HTR-8/SVneo (cell line): ENCODE results near the gene STMND1.
A peak's percentile ranks its signal among the peaks of the same experiment; 100 is the strongest.

Source experiments
- DNase-seq: peaks from one replicate; pipeline ENCODE4 v3.0.0; 2011; ENCODE audit warnings: low spot score, mixed read lengths; ENCODE audit not compliant: insufficient read length
- FAIRE-seq: peaks from 2 replicates; lab custom pipeline; 2011; peaks lifted over from hg19 to GRCh38; lab: Jason Lieb, UNC

The STMND1 gene

GRCh38 chr6:17096652-17097051 is 5.2 kb upstream of the STMND1 start:
- FAIRE-seq (no peak), DNase-seq (no peak)

- DNase-seq (no peak), FAIRE-seq (no peak)
These were observed 3.9 kb upstream of the STMND1 start for GRCh38 chr6:17097982-17098381.

GRCh38 chr6:17098538-17098937 is 3.3 kb upstream of the STMND1 start:
- DNase-seq (peak; percentile 30), FAIRE-seq (no peak)

GRCh38 chr6:17099401-17100059 is 2.3 kb upstream of the STMND1 start:
- FAIRE-seq (no peak), DNase-seq (no peak)

- DNase-seq (no peak), FAIRE-seq (no peak)
These were observed 1.0 kb upstream of the STMND1 start for GRCh38 chr6:17100806-17101205.

- no peak for FAIRE-seq
- no peak for DNase-seq
These were observed 514 bp downstream of the STMND1 start for GRCh38 chr6:17102258-17102870.

- DNase-seq = no peak
- FAIRE-seq = no peak
These were observed 1.9 kb downstream of the STMND1 start for GRCh38 chr6:17103715-17104114.

- DNase-seq (no peak), FAIRE-seq (no peak)
These were observed 6.0 kb downstream of the STMND1 start for GRCh38 chr6:17107863-17108262.

- DNase-seq = peak; percentile 75
These were observed 13.6 kb downstream of the STMND1 start for GRCh38 chr6:17115251-17116116.

GRCh38 chr6:17116117-17116440 is 14.2 kb downstream of the STMND1 start:
- DNase-seq (no peak), FAIRE-seq (no peak)

More at GRCh38 chr6:17115251-17116116, 13.6 kb downstream of the STMND1 start:
- FAIRE-seq = peak; percentile 97

GRCh38 chr6:17120019-17120418 is 18.2 kb downstream of the STMND1 start:
- FAIRE-seq = no peak
- no peak for DNase-seq

GRCh38 chr6:17125407-17125806 is 23.6 kb downstream of the STMND1 start:
- DNase-seq = no peak
- no peak for FAIRE-seq

GRCh38 chr6:17130786-17131185 is 28.9 kb downstream of the STMND1 start:
- no peak for FAIRE-seq
- no peak for DNase-seq

- FAIRE-seq (no peak), DNase-seq (no peak)
These were observed 31.1 kb downstream of the STMND1 start for GRCh38 chr6:17132967-17133366.

- FAIRE-seq (no peak), DNase-seq (no peak)
These were observed 36.2 kb downstream of the STMND1 start for GRCh38 chr6:17138033-17138432.

GRCh38 chr6:17144016-17144415 is 42.2 kb downstream of the STMND1 start:
- FAIRE-seq (no peak), DNase-seq (no peak)

GRCh38 chr6:17149571-17149970 is 47.7 kb downstream of the STMND1 start:
- DNase-seq = no peak
- no peak for FAIRE-seq

- no peak for FAIRE-seq
- no peak for DNase-seq
These were observed 48.2 kb downstream of the STMND1 start for GRCh38 chr6:17150096-17150495.

- FAIRE-seq (no peak), DNase-seq (no peak)
These were observed 50.0 kb downstream of the STMND1 start for GRCh38 chr6:17151888-17152287.

GRCh38 chr6:17152703-17153102 is 50.9 kb downstream of the STMND1 start:
- DNase-seq = no peak
- no peak for FAIRE-seq
